ENCODE results near the gene SYNGR3.
"Not testable (repeated sequence)": the region's sequence is repeated elsewhere in the genome, so short reads cannot be mapped to it uniquely, and the experiment has no call there.

The SYNGR3 gene

GRCh38 chr16:2032285-2033056 is 42.7 kb downstream of the SYNGR3 start:
- H3K27me3 Mint-ChIP-seq (ENCODE audit: low read depth, poor library complexity) = peaks cover 24% of the 10 kb centered on the region
- TF ChIP-seq, protein P1, sequence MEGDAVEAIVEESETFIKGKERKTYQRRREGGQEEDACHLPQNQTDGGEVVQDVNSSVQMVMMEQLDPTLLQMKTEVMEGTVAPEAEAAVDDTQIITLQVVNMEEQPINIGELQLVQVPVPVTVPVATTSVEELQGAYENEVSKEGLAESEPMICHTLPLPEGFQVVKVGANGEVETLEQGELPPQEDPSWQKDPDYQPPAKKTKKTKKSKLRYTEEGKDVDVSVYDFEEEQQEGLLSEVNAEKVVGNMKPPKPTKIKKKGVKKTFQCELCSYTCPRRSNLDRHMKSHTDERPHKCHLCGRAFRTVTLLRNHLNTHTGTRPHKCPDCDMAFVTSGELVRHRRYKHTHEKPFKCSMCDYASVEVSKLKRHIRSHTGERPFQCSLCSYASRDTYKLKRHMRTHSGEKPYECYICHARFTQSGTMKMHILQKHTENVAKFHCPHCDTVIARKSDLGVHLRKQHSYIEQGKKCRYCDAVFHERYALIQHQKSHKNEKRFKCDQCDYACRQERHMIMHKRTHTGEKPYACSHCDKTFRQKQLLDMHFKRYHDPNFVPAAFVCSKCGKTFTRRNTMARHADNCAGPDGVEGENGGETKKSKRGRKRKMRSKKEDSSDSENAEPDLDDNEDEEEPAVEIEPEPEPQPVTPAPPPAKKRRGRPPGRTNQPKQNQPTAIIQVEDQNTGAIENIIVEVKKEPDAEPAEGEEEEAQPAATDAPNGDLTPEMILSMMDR (IDR thresholded peaks at IDR 0.05) = no peak
- no peaks in the 10 kb centered on the region for H3K9me3 Mint-ChIP-seq
- H3K36me3 Mint-ChIP-seq (ENCODE audit: low read depth) = no peaks in the 10 kb centered on the region
- no peak overlapping the region for H3K27ac Mint-ChIP-seq
- H3K4me3 Mint-ChIP-seq = no peak overlapping the region
- H3K4me1 Mint-ChIP-seq = peaks cover 26% of the 10 kb centered on the region
- no peak for DNase-seq

DNA sequence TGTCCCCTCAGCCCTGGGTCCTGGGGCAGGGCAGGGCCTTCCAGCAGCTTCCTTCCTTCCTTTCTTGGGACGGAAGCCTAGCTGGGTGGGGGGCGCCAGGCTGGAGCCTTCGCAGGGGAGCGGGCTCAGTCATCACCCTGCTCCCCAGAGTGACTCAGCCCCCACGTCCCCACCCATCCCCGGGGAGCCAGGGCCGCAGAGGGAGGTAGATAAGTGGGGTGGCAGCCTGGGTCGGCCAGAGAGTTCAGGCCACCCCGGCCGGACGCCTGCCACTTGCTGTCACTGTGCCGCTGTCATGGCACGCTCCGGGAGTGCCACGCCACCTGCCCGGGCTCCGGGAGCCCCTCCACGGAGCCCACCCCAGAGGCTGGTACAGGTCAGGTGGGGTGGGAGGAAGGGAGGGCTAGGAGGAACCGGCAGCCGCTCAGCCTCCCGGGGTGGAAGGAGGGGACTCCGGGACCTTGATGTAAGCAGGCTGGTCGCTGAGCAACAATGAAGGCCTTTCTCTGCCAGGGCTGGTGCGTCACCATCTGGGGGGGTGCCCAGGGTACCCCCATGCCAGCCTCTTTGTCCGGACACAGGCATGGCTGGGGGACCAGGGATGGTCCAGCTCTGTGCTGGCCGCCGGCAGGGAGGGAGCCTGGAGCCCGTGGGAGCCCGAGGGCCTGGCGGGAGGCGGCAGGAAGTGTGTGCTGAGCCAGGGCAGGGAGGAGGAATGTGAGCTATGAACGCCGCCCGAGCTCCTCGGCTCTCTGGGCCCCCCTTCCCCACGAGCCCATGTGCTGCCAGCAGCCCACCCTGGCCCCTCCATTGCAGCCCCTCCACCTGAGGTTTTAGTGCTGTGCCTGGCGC is 43.5 kb downstream of the SYNGR3 start:
- TF ChIP-seq, protein P1 (IDR thresholded peaks at IDR 0.05) = no peak
- no peak overlapping the region for H3K4me3 Mint-ChIP-seq
- peaks cover 16% of the 10 kb centered on the region for H3K27me3 Mint-ChIP-seq (ENCODE audit: low read depth, poor library complexity)
- H3K4me1 Mint-ChIP-seq = peaks cover 32% of the 10 kb centered on the region
- H3K9me3 Mint-ChIP-seq = no peaks in the 10 kb centered on the region
- no peak overlapping the region for H3K27ac Mint-ChIP-seq
- peak; percentile 62 for DNase-seq
- no peaks in the 10 kb centered on the region for H3K36me3 Mint-ChIP-seq (ENCODE audit: low read depth)

DNA sequence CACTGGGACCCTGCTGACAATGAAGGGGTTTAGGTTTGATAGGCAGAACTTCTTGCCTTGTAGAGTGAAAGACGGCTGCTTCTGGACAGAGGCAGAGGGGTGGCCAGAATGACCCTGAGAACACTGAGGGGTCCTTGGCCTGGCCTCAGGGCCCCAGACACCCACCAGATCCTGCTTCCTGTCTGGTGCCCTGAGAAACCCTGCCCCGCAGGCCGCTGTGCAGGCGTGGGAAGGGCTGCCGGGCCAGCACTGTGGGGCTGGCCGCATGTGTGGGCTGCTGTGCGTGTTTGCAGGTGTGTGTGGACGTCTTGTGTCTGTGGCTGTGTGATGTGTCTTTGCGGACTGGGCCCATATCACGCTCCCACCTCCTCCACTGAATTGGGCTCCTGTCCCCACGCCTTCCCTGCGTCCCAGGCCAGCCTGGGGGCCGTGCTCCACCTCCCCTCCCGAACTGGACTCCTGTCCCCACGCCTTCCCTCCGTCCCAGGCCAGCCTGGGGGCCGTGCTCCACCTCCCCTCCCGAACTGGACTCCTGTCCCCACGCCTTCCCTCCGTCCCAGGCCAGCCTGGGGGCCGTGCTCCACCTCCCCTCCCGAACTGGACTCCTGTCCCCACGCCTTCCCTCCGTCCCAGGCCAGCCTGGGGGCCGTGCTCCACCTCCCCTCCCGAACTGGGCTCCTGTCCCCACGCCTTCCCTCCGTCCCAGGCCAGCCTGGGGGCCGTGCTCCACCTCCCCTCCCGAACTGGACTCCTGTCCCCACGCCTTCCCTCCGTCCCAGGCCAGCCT is 44.3 kb downstream of the SYNGR3 start:
- not testable (repeated sequence) for H3K9me3 Mint-ChIP-seq; H3K27me3 Mint-ChIP-seq (ENCODE audit: low read depth, poor library complexity); H3K36me3 Mint-ChIP-seq (ENCODE audit: low read depth); DNase-seq; H3K27ac Mint-ChIP-seq; H3K4me3 Mint-ChIP-seq
- H3K4me1 Mint-ChIP-seq = peaks cover 34% of the 10 kb centered on the region

GRCh38 chr16:2034696-2035430 is 45.1 kb downstream of the SYNGR3 start:
- DNase-seq = no peak
- TF ChIP-seq, protein P1 (IDR thresholded peaks at IDR 0.05) = no peak
- Mint-ChIP-seq H3K4me3 (no peak overlapping the region), H3K36me3 (ENCODE audit: low read depth) (no peaks in the 10 kb centered on the region), H3K27me3 (ENCODE audit: low read depth, poor library complexity) (peaks cover 2% of the 10 kb centered on the region), H3K27ac (peak overlapping the region; percentile 51), H3K4me1 (peaks cover 40% of the 10 kb centered on the region), H3K9me3 (no peaks in the 10 kb centered on the region)

DNA sequence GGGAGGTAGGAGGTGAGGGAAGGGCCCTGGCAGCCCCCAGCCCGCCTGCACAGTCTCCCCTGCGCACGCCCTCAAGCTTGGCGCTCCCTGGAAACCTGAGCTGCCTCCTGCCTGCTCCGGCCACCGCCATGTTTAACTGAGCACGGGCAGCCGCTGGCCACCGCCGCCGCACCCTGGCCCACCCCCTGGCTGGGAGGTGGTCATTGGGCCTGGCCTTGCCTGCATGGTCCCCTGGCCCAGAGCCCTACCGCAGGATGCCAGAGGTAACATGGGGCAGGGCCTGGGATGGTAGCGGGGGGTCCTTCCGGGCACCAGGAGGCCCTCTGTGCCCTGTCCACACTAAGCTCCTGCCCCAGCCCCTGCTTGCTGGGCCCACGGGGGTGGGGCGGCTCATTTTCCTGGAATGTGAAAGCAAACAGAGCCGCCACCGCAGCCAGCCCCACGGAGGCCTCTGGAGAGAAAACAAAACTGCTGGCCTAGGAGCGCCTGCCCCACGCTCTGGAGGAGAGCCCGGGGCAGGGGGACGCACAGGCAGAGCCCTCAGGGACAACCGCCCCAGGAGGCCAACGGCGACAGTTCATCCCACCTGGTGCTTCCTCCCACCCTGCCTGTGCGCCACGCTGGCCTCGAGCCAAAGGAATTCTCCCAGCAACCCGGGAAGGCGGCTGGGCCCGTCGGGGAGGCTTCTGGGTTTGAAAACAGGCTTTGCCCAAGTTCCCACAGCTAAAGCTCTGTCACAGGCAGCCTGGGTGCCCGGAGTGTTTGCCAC is 45.8 kb downstream of the SYNGR3 start:
- H3K9me3 Mint-ChIP-seq = no peaks in the 10 kb centered on the region
- H3K36me3 Mint-ChIP-seq (ENCODE audit: low read depth) = no peaks in the 10 kb centered on the region
- no peak overlapping the region for H3K27ac Mint-ChIP-seq
- TF ChIP-seq, protein P1 (IDR thresholded peaks at IDR 0.05) = no peak
- peaks cover 40% of the 10 kb centered on the region for H3K4me1 Mint-ChIP-seq
- no peak overlapping the region for H3K4me3 Mint-ChIP-seq
- peak; percentile 41 for DNase-seq
- H3K27me3 Mint-ChIP-seq (ENCODE audit: low read depth, poor library complexity) = no peaks in the 10 kb centered on the region
